H4 (cell line): ENCODE measurements around the gene CARM1. TPM values are rescaled to one million over a fixed set of nuclear protein-coding genes. Genes with fewer than 3 reads are reported as not detected.
"Not testable (repeated sequence)": the region's sequence is repeated elsewhere in the genome, so short reads cannot be mapped to it uniquely, and the experiment has no call there.

ENCODE experiments used
- DNase-seq: peaks from one replicate; pipeline ENCODE4 v3.0.0-alpha.2; 2015; ENCODE audit warnings: low spot score
- total RNA-seq: library from RNA; depleted of rRNA; stranded (reverse); fragments of >200 nt; shearing (Covaris generic); gene quantifications from 2 replicates; pipeline ENCODE4 v1.2.3, GENCODE V29; 2014

Gene CARM1
- total RNA-seq, 1 experiment from 2014 or later: 21.0 TPM

GRCh38 chr19:10928563-10929401 is 57.4 kb downstream of the CARM1 start, which contains the start of the genes TIMM29 and YIPF2:
TIMM29 (plus strand) TSS chr19:10928811; CDS start chr19:10928823, 12 bp downstream.
YIPF2 (minus strand) TSS chr19:10928639; CDS start chr19:10928410, 229 bp downstream.
- peak; percentile 96 for DNase-seq

- DNase-seq: no peak
Observed at GRCh38 chr19:10929402-10929794, 58.0 kb downstream of the CARM1 start.

GRCh38 chr19:10935371-10936059 is 64.2 kb downstream of the CARM1 start:
- DNase-seq: no peak

- DNase-seq: peak; percentile 77
Observed at GRCh38 chr19:10936661-10937084, 65.3 kb downstream of the CARM1 start.

- DNase-seq: not testable (repeated sequence)
Observed at GRCh38 chr19:10941649-10942048, 70.3 kb downstream of the CARM1 start.

GRCh38 chr19:10943412-10943811 is 72.1 kb downstream of the CARM1 start:
- not testable (repeated sequence) for DNase-seq

GRCh38 chr19:10945264-10945663 is 73.9 kb downstream of the CARM1 start:
- DNase-seq: no peak

- DNase-seq: peak; percentile 45
Observed at GRCh38 chr19:10946958-10947657, 75.8 kb downstream of the CARM1 start.

GRCh38 chr19:10952809-10953208 is 81.5 kb downstream of the CARM1 start:
- DNase-seq: no peak

GRCh38 chr19:10959277-10959968 is 88.1 kb downstream of the CARM1 start:
- not testable (repeated sequence) for DNase-seq

GRCh38 chr19:10960314-10961072 is 89.1 kb downstream of the CARM1 start, which contains the start of gene SMARCA4:
SMARCA4 (plus strand) TSS chr19:10961030; CDS start chr19:10984152, 23,122 bp downstream.
- DNase-seq: peak; percentile 93

GRCh38 chr19:10961073-10961860 is 89.9 kb downstream of the CARM1 start:
- no peak for DNase-seq

GRCh38 chr19:10962863-10963262 is 91.5 kb downstream of the CARM1 start:
- DNase-seq: no peak

GRCh38 chr19:10963865-10964264 is 92.5 kb downstream of the CARM1 start:
- DNase-seq: no peak

- no peak for DNase-seq
Observed at GRCh38 chr19:10964903-10965302, 93.5 kb downstream of the CARM1 start.

GRCh38 chr19:10965398-10965797 is 94.0 kb downstream of the CARM1 start:
- no peak for DNase-seq

GRCh38 chr19:10966809-10967208 is 95.5 kb downstream of the CARM1 start:
- DNase-seq: no peak

GRCh38 chr19:10968527-10969135 is 97.3 kb downstream of the CARM1 start:
- DNase-seq: no peak

GRCh38 chr19:10971107-10971726 is 99.9 kb downstream of the CARM1 start:
- no peak for DNase-seq
